Osteocyte (in vitro differentiated cells): ENCODE measurements around the gene NFIC. TPM values are rescaled to one million over a fixed set of nuclear protein-coding genes. Genes with fewer than 3 reads are reported as not detected.

Experiments
- DNase-seq: peaks from one replicate; pipeline ENCODE4 v3.0.0; 2021; ENCODE audit warnings: mixed read lengths; ENCODE audit not compliant: unreplicated experiment; ENCODE audit errors: extremely low spot score
- H3K27ac Mint-ChIP-seq: one replicate; pipeline ENCODE4 v1.8.0; 2021; ENCODE audit warnings: mild to moderate bottlenecking, mixed read lengths; ENCODE audit not compliant: unreplicated experiment
- H3K27me3 Mint-ChIP-seq: one replicate; pipeline ENCODE4 v1.8.0; 2021; ENCODE audit warnings: mixed read lengths; ENCODE audit not compliant: unreplicated experiment
- H3K36me3 Mint-ChIP-seq: one replicate; pipeline ENCODE4 v1.8.0; 2021; ENCODE audit warnings: mixed read lengths; ENCODE audit not compliant: unreplicated experiment
- H3K4me1 Mint-ChIP-seq: one replicate; pipeline ENCODE4 v1.8.0; 2021; ENCODE audit warnings: mixed read lengths; ENCODE audit not compliant: unreplicated experiment
- H3K4me3 Mint-ChIP-seq: one replicate; pipeline ENCODE4 v1.8.0; 2021; ENCODE audit warnings: mild to moderate bottlenecking, moderate library complexity, mixed read lengths; ENCODE audit not compliant: unreplicated experiment
- H3K9me3 Mint-ChIP-seq: one replicate; pipeline ENCODE4 v1.8.0; 2021; ENCODE audit warnings: mixed read lengths; ENCODE audit not compliant: unreplicated experiment
- total RNA-seq: library from RNA; stranded (reverse); gene quantifications from 2 replicates; pipeline ENCODE4 v1.2.1, GENCODE V29; 2021
- TF ChIP-seq, protein P1 (sequence below): fragments of 200-600 bp; sonication (generic); IDR thresholded peaks from 2 replicates; pipeline ENCODE4 v1.5.0; 2021; ENCODE audit warnings: antibody characterized with exemption, mild to moderate bottlenecking, moderate library complexity

The NFIC gene
- total RNA-seq, 1 donor from 2014 or later: 63.8 TPM

DNA sequence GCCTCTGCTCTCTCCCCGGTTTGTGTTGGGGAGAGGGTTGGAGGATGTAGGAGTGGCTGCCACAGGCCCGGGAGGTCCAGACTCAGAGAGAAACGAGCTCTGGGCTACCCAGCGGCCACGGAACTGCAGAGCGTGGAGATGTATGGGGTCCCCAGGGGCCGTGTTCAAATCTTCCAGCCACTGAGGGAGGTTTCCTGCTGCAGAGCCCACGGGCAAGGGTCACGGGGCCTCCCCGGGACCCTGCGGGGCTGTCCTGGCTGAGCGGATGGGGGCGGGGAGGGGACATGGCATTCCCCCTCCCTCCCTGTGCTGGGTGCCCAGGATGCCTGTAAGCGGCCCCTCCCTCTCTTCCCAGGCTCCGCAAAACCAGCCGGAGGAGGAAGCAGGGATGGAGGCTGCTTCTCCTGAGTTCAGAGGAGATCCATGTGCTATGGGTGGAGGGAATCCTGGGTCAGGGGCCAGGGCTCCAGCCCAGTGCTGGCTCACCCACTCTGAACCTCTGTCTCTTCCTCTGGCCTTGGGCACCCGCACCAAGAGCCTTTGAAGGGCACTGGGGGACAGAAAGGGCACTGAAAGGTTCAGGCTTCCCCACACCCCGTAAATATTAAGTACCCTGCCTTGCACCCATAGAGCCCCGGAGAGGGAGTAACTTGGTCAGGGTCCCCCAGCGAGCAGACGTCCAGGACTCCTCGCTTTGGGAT lies 91.3 kb downstream of the NFIC start:
- TF ChIP-seq, protein P1, sequence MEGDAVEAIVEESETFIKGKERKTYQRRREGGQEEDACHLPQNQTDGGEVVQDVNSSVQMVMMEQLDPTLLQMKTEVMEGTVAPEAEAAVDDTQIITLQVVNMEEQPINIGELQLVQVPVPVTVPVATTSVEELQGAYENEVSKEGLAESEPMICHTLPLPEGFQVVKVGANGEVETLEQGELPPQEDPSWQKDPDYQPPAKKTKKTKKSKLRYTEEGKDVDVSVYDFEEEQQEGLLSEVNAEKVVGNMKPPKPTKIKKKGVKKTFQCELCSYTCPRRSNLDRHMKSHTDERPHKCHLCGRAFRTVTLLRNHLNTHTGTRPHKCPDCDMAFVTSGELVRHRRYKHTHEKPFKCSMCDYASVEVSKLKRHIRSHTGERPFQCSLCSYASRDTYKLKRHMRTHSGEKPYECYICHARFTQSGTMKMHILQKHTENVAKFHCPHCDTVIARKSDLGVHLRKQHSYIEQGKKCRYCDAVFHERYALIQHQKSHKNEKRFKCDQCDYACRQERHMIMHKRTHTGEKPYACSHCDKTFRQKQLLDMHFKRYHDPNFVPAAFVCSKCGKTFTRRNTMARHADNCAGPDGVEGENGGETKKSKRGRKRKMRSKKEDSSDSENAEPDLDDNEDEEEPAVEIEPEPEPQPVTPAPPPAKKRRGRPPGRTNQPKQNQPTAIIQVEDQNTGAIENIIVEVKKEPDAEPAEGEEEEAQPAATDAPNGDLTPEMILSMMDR: no peak
- Mint-ChIP-seq H3K4me1 (peaks cover 39% of the 10 kb centered on the region), H3K27me3 (no peaks in the 10 kb centered on the region), H3K9me3 (no peaks in the 10 kb centered on the region), H3K27ac (peak overlapping the region; percentile 91), H3K4me3 (peak overlapping the region; percentile 18), H3K36me3 (peaks cover 8% of the 10 kb centered on the region)
- no peak for DNase-seq

DNA sequence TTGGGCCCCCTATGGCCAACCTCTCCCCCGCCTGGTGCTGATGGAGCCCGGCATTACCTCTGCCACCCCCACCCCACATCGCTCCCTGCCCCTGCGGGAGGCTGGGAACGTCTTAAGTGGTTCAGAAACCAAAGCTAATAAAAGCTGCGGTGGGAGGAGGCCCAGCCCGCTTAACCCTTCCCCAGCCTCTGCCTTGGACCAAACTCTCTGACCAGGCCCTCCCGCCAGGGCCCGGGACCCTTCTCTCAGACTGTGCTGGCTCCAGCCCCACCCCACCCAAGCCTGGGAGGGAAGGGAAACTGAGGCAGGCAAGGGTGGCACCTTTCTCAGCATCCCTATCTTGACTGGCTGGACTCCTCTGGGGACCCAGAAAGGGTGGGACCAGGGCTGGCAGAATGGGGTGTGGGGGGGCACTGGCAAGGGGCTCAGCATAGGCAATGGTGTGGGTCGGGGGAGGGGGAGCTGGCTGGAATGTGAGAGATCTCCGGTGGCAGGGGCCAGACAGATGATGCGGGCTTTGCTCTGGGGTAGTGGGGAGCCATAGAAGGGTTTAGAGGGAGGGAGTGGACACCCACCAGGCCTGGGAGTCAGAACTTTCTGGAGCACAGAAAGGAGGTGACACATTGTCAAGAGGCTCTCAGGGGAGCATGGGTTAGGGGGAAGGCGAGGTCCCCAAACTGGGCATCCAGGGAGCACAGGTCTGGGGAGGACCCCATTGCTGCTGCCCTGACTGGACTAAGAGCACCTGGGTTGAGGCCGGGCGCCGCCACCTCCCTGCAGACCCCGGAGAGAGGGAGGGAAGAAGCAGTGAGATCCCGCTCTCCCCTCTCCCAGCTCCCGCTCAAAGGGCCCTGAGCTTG lies 92.1 kb downstream of the NFIC start:
- Mint-ChIP-seq H3K27ac (peak overlapping the region; percentile 91), H3K9me3 (no peaks in the 10 kb centered on the region), H3K4me3 (peak overlapping the region; percentile 38), H3K36me3 (peaks cover 6% of the 10 kb centered on the region), H3K4me1 (peaks cover 41% of the 10 kb centered on the region), H3K27me3 (no peaks in the 10 kb centered on the region)
- DNase-seq: no peak
- TF ChIP-seq, protein P1: no peak

DNA sequence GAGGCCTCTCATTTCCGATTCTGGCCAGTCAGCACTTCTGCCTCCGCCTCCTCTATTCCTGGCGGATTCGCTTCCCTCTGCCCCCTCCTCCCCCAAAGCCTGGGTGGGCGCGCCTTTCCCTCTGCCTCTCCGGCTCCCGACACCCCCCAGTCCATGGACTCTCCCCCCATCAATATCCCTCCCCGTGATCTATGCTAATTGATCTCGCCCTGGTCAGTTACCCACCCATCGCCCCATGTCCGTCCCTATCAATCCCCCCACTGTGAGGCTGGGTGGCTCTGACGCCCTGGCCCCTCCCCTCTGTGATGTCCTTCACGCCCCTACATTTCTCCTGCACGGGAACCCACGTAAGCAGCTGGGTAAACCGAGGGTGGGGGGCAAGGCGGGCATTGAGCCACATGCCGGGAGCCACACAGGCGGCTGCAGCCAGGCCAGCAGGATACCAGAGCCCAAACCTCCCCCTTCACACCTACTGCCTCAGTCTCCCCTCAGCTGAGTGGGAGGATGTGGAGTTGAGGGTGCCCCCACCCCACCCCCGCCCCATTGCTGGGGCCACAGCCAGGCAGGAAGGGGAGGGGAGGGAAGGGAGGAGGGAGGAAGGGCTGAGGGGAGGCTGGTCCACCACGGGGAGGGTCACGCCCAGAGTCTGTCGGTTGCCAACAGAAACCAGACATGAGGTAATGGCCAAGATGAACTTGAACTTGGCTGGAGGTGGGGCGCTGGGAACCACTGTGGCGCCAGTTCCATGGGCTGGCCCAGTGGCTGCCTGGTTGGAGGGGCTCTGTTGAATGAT lies 92.9 kb downstream of the NFIC start:
- peak overlapping the region; percentile 26 for H3K4me3 Mint-ChIP-seq
- H3K9me3 Mint-ChIP-seq: no peaks in the 10 kb centered on the region
- TF ChIP-seq, protein P1: no peak
- H3K27ac Mint-ChIP-seq: peak overlapping the region; percentile 91
- DNase-seq: no peak
- peaks cover 41% of the 10 kb centered on the region for H3K4me1 Mint-ChIP-seq
- H3K27me3 Mint-ChIP-seq: no peaks in the 10 kb centered on the region
- H3K36me3 Mint-ChIP-seq: peaks cover 6% of the 10 kb centered on the region

DNA sequence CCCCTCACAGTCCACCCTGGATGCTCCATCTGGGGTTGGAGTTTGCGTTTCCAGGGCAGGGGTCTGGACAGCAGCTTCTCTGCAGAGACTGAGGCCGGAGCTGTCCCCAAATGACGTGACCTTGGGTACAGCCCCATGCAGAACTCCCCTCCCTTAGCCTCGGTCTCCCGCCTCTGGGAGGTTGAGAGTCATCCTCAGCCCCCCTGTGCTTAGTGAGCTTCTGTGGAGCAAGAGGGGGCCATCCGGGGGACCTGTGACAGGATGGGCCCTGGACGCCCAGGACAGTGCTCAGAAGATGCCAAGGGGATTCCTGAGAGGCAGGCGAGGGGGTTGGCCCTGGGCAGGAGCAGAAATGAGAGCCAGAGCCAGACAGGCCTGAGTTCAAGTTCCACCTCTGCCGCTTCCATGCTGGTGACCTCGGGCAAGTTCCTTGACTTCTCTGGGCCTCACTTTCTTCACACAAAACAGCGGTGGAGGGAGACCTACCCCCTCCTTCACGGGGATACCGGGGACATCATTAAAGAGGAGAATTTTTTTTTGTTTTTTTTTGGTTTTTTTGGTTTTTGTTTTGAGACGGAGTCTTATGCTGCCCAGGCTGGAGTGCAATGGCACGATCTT lies 93.7 kb downstream of the NFIC start:
- no peaks in the 10 kb centered on the region for H3K9me3 Mint-ChIP-seq
- peak overlapping the region; percentile 91 for H3K27ac Mint-ChIP-seq
- DNase-seq: no peak
- H3K36me3 Mint-ChIP-seq: peaks cover 6% of the 10 kb centered on the region
- H3K4me3 Mint-ChIP-seq: no peak overlapping the region
- peaks cover 41% of the 10 kb centered on the region for H3K4me1 Mint-ChIP-seq
- no peaks in the 10 kb centered on the region for H3K27me3 Mint-ChIP-seq
- TF ChIP-seq, protein P1: no peak
